Thoracic aorta (tissue), 2 donors: ENCODE results near the gene NTPCR. TPM values are rescaled to one million over a fixed set of nuclear protein-coding genes. Genes with fewer than 3 reads are reported as not detected.

ENCODE experiments used
- ATAC-seq: fragments of 150-250 bp; one replicate; pipeline ENCODE4 v1.8.0; 2017; ENCODE audit warnings: low read depth; ENCODE audit not compliant: insufficient number of reproducible peaks, low FRiP score
- DNase-seq: peaks from one replicate; pipeline ENCODE4 v3.0.0-alpha.2; 2020; ENCODE audit warnings: low spot score
- H3K27ac ChIP-seq, 2 donors: fragments of 200-600 bp; sonication (generic); 1 replicate in 1 of 2; 2 replicates in 1 of 2; pipeline ENCODE4 v1.5.1; 2016; ENCODE audit warnings: mild to moderate bottlenecking in 2 of 2, moderate library complexity in 2 of 2
- H3K27me3 ChIP-seq: fragments of 200-600 bp; sonication (generic); replicated peaks from 2 replicates; pipeline ENCODE4 v1.6.0; 2016; ENCODE audit warnings: mild to moderate bottlenecking; ENCODE audit not compliant: insufficient read depth
- H3K36me3 ChIP-seq: fragments of 200-600 bp; sonication (generic); one replicate; pipeline ENCODE4 v1.5.1; 2016
- H3K4me1 ChIP-seq, 2 donors: fragments of 200-600 bp; sonication (generic); 1 replicate in 1 of 2; 2 replicates in 1 of 2; pipeline versions ENCODE4 v1.5.1 to v1.6.0; 2016; ENCODE audit warnings: low read depth in 2 of 2, mild to moderate bottlenecking in 1 of 2; ENCODE audit not compliant: control insufficient read depth in 1 of 2
- H3K4me3 ChIP-seq: fragments of 200-600 bp; sonication (generic); 2 replicates; pipeline ENCODE4 v1.5.1; 2016; ENCODE audit warnings: mild to moderate bottlenecking
- H3K9me3 ChIP-seq: fragments of 200-600 bp; sonication (generic); 2 replicates; pipeline ENCODE4 v1.5.1; 2016
- CTCF ChIP-seq: fragments of 200-600 bp; sonication (generic); IDR thresholded peaks from one replicate; pipeline ENCODE4 v1.5.1; 2019; ENCODE audit warnings: antibody characterized with exemption
- total RNA-seq, 2 donors: library from RNA; depleted of rRNA; stranded (reverse); fragments of >200 nt; gene quantifications; one replicate each; pipeline versions ENCODE4 v1.1.0 to v1.2.3, GENCODE V29; 2016

The NTPCR gene
- total RNA-seq, 2 donors from 2014 or later: 9.3 to 21.4 TPM

- no peak overlapping the region for H3K4me3 ChIP-seq
- ATAC-seq (no peak), DNase-seq (no peak)
- H3K9me3 ChIP-seq: no peaks in the 10 kb centered on the region
- H3K4me1 ChIP-seq: peaks cover 3 to 16% of the 10 kb centered on the region in 2 donors
- no peak for TF ChIP-seq CTCF
- H3K36me3 ChIP-seq: peaks cover 2% of the 10 kb centered on the region
- H3K27ac ChIP-seq: no peak overlapping the region
- H3K27me3 ChIP-seq: no peaks in the 10 kb centered on the region
Measured at GRCh38 chr1:232965912-232966217, 15.5 kb downstream of the NTPCR start.

- no peak for TF ChIP-seq CTCF
- H3K27ac ChIP-seq: no peak overlapping the region
- no peaks in the 10 kb centered on the region for H3K9me3 ChIP-seq
- no peaks in the 10 kb centered on the region for H3K27me3 ChIP-seq
- H3K36me3 ChIP-seq: peaks cover 10% of the 10 kb centered on the region
- DNase-seq (no peak), ATAC-seq (no peak)
- H3K4me3 ChIP-seq: no peak overlapping the region
- peaks cover 3 to 16% of the 10 kb centered on the region in 2 donors for H3K4me1 ChIP-seq
Measured at GRCh38 chr1:232966663-232967062, 16.3 kb downstream of the NTPCR start.

GRCh38 chr1:232968391-232968790 lies 18.0 kb downstream of the NTPCR start:
- peaks cover 13% of the 10 kb centered on the region for H3K36me3 ChIP-seq
- no peak overlapping the region for H3K27ac ChIP-seq
- no peak for DNase-seq
- H3K9me3 ChIP-seq: no peaks in the 10 kb centered on the region
- H3K4me3 ChIP-seq: no peak overlapping the region
- peaks cover 0 to under 1% of the 10 kb centered on the region in 2 donors for H3K4me1 ChIP-seq
- H3K27me3 ChIP-seq: no peaks in the 10 kb centered on the region
- TF ChIP-seq CTCF: no peak
- ATAC-seq: no peak

GRCh38 chr1:232968965-232969364 lies 18.6 kb downstream of the NTPCR start:
- H3K4me1 ChIP-seq: no peaks in the 10 kb centered on the region
- TF ChIP-seq CTCF: no peak
- ATAC-seq: no peak
- H3K4me3 ChIP-seq: no peak overlapping the region
- H3K36me3 ChIP-seq: peaks cover 13% of the 10 kb centered on the region
- DNase-seq: no peak
- H3K9me3 ChIP-seq: no peaks in the 10 kb centered on the region
- no peaks in the 10 kb centered on the region for H3K27me3 ChIP-seq
- H3K27ac ChIP-seq: no peak overlapping the region

- ATAC-seq (no peak), DNase-seq (no peak)
- H3K4me3 ChIP-seq: no peak overlapping the region
- no peak overlapping the region for H3K27ac ChIP-seq
- no peak for TF ChIP-seq CTCF
- H3K27me3 ChIP-seq: no peaks in the 10 kb centered on the region
- H3K4me1 ChIP-seq: no peaks in the 10 kb centered on the region
- peaks cover 13% of the 10 kb centered on the region for H3K36me3 ChIP-seq
- no peaks in the 10 kb centered on the region for H3K9me3 ChIP-seq
Measured at GRCh38 chr1:232969799-232970198, 19.4 kb downstream of the NTPCR start.
